Fibroblast of the aortic adventitia (primary cell): ENCODE measurements around the gene TFPI. TPM values are rescaled to one million over a fixed set of nuclear protein-coding genes. Genes with fewer than 3 reads are reported as not detected.

Experiments used
- DNase-seq: peaks from one replicate; pipeline ENCODE4 v3.0.0-alpha.2; 2010; ENCODE audit warnings: low read depth
- H3K4me3 ChIP-seq: 2 replicates; pipeline ENCODE4 v1.5.1; 2011; ENCODE audit warnings: low read depth, mild to moderate bottlenecking, control low read depth, low read length, moderate library complexity
- CTCF ChIP-seq: IDR thresholded peaks from 2 replicates; pipeline ENCODE4 v1.5.1; 2011; ENCODE audit warnings: mild to moderate bottlenecking, low read length, control low read depth, inconsistent platforms; ENCODE audit not compliant: insufficient read depth
- total RNA-seq: library from RNA; depleted of rRNA; stranded (reverse); fragments of >200 nt; gene quantifications from 2 replicates; pipeline ENCODE4 v1.2.3, GENCODE V29; 2012; ENCODE audit warnings: low replicate concordance

The TFPI gene
- total RNA-seq, 1 donor = 596 TPM

GRCh38 chr2:187493180-187493579 is 61.1 kb downstream of the TFPI start:
- no peak for DNase-seq
- H3K4me3 ChIP-seq = no peak overlapping the region
- TF ChIP-seq CTCF = no peak

- TF ChIP-seq CTCF = no peak
- DNase-seq = no peak
- H3K4me3 ChIP-seq = no peak overlapping the region
Measured at GRCh38 chr2:187486241-187486640, 68.0 kb downstream of the TFPI start.

GRCh38 chr2:187485523-187485922 is 68.7 kb downstream of the TFPI start:
- H3K4me3 ChIP-seq = no peak overlapping the region
- no peak for DNase-seq

GRCh38 chr2:187483537-187483936 is 70.7 kb downstream of the TFPI start:
- no peak for DNase-seq
- no peak overlapping the region for H3K4me3 ChIP-seq
- TF ChIP-seq CTCF = no peak

More at GRCh38 chr2:187485523-187485922, 68.7 kb downstream of the TFPI start:
- TF ChIP-seq CTCF = no peak

- DNase-seq = no peak
- TF ChIP-seq CTCF = no peak
- no peak overlapping the region for H3K4me3 ChIP-seq
Measured at GRCh38 chr2:187482796-187483195, 71.4 kb downstream of the TFPI start.

- DNase-seq = no peak
- no peak for TF ChIP-seq CTCF
- H3K4me3 ChIP-seq = no peak overlapping the region
Measured at GRCh38 chr2:187481543-187481942, 72.7 kb downstream of the TFPI start.

- no peak for TF ChIP-seq CTCF
- H3K4me3 ChIP-seq = no peak overlapping the region
- DNase-seq = no peak
Measured at GRCh38 chr2:187478719-187479118, 75.5 kb downstream of the TFPI start.
